Measurements from ENCODE around the gene TTC32.

TTC32 gene

GRCh38 chr2:19859565-19859964 lies 42.2 kb downstream of the TTC32 start:
- no peak for DNase-seq (ENCODE audit: low spot score)
- Mint-ChIP-seq H3K36me3 (ENCODE audit: low read depth) (no peaks in the 10 kb centered on the region), H3K27me3 (ENCODE audit: low read depth) (peaks cover 10% of the 10 kb centered on the region), H3K4me1 (ENCODE audit: low read depth) (no peaks in the 10 kb centered on the region), H3K9me3 (no peaks in the 10 kb centered on the region), H3K4me3 (no peak overlapping the region), H3K27ac (no peak overlapping the region)

- Mint-ChIP-seq H3K9me3 (no peaks in the 10 kb centered on the region), H3K36me3 (ENCODE audit: low read depth) (no peaks in the 10 kb centered on the region), H3K27ac (no peak overlapping the region), H3K4me1 (ENCODE audit: low read depth) (no peaks in the 10 kb centered on the region), H3K4me3 (no peak overlapping the region), H3K27me3 (ENCODE audit: low read depth) (peaks cover 10% of the 10 kb centered on the region)
- no peak for DNase-seq (ENCODE audit: low spot score)
Observed at GRCh38 chr2:19857806-19858205, 44.0 kb downstream of the TTC32 start.

DNA sequence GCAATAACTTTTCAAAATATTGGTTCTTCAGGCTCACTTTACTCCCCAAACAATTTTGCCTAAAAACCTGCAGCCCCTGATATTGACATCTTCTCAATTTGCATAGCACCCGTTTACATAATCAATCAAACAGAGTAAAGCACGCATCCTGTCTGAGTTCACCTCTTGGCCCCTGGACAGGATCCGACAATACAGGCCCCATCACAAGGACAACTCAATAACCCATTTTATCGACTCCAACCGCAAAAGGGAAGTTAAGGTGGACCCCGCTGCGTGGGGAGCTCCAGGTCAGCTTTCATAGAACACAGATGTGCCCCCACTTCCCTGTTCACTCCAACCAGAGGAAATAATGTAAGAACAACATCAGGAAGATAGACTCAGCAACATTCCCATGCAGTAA lies 44.7 kb downstream of the TTC32 start:
- peaks cover 10% of the 10 kb centered on the region for H3K27me3 Mint-ChIP-seq (ENCODE audit: low read depth)
- H3K36me3 Mint-ChIP-seq (ENCODE audit: low read depth) = no peaks in the 10 kb centered on the region
- no peak overlapping the region for H3K4me3 Mint-ChIP-seq
- no peaks in the 10 kb centered on the region for H3K4me1 Mint-ChIP-seq (ENCODE audit: low read depth)
- no peak overlapping the region for H3K27ac Mint-ChIP-seq
- no peaks in the 10 kb centered on the region for H3K9me3 Mint-ChIP-seq
- no peak for DNase-seq (ENCODE audit: low spot score)

DNA sequence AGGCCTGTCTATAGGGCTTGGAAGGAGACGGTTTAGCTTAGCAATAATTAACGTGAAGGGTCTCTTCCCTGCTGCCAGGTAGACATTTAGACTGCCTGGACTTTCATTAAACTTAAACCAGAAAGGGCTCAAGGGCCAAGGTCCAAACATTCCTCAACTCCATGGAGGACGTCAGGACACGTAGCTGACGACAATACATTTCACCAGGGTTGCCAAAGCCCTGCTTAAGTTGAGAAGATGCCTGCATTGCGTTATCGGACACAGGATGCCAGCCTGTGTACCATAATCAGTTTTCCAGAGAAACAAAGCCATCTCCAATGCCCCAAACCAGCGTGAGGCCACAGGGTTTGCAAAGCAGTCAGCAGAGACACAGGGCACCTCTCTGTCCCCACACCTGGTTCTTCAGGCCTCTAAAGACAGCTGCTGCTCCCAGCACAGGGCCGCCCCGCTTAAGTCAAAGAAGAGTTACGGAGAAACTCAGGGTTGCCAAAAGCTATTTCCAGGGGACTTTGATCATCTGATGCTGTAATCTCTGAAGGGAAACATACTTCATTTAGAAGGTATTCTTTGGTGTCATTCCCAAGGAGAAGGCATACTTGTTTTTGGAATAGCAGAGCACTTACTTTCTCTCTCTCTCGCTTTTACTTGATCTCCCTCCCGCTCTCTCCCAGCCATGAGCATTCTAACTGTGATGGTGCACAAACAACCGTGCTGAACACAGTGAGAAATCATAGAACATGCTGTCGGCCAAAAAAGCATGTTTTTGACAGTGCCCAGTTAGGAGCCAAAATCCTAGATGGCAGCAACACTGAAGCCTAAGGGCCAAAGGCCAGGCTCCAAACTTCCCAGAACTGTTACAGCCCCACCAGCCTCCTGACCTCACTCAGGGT lies 46.0 kb downstream of the TTC32 start:
- Mint-ChIP-seq H3K27ac (no peak overlapping the region), H3K9me3 (no peaks in the 10 kb centered on the region), H3K4me1 (ENCODE audit: low read depth) (no peaks in the 10 kb centered on the region), H3K27me3 (ENCODE audit: low read depth) (peaks cover 10% of the 10 kb centered on the region), H3K4me3 (no peak overlapping the region), H3K36me3 (ENCODE audit: low read depth) (no peaks in the 10 kb centered on the region)
- no peak for DNase-seq (ENCODE audit: low spot score)

GRCh38 chr2:19854596-19855541 lies 46.9 kb downstream of the TTC32 start:
- Mint-ChIP-seq H3K27me3 (ENCODE audit: low read depth) (peaks cover 10% of the 10 kb centered on the region), H3K4me3 (no peak overlapping the region), H3K36me3 (ENCODE audit: low read depth) (no peaks in the 10 kb centered on the region), H3K27ac (no peak overlapping the region), H3K4me1 (ENCODE audit: low read depth) (no peaks in the 10 kb centered on the region), H3K9me3 (no peaks in the 10 kb centered on the region)
- no peak for DNase-seq (ENCODE audit: low spot score)

- Mint-ChIP-seq H3K27ac (no peak overlapping the region), H3K27me3 (ENCODE audit: low read depth) (peaks cover 2% of the 10 kb centered on the region), H3K36me3 (ENCODE audit: low read depth) (no peaks in the 10 kb centered on the region)
Observed at GRCh38 chr2:19851116-19851695, 50.6 kb downstream of the TTC32 start.

GRCh38 chr2:19850056-19851050 lies 51.4 kb downstream of the TTC32 start:
- no peak overlapping the region for H3K4me3 Mint-ChIP-seq
- no peaks in the 10 kb centered on the region for H3K9me3 Mint-ChIP-seq
- no peaks in the 10 kb centered on the region for H3K36me3 Mint-ChIP-seq (ENCODE audit: low read depth)
- no peaks in the 10 kb centered on the region for H3K27me3 Mint-ChIP-seq (ENCODE audit: low read depth)
- H3K4me1 Mint-ChIP-seq (ENCODE audit: low read depth) = no peaks in the 10 kb centered on the region
- no peak overlapping the region for H3K27ac Mint-ChIP-seq
- DNase-seq (ENCODE audit: low spot score) = no peak

More at GRCh38 chr2:19851116-19851695, 50.6 kb downstream of the TTC32 start:
- Mint-ChIP-seq H3K9me3 (no peaks in the 10 kb centered on the region), H3K4me3 (no peak overlapping the region), H3K4me1 (ENCODE audit: low read depth) (no peaks in the 10 kb centered on the region)
- no peak for DNase-seq (ENCODE audit: low spot score)

DNA sequence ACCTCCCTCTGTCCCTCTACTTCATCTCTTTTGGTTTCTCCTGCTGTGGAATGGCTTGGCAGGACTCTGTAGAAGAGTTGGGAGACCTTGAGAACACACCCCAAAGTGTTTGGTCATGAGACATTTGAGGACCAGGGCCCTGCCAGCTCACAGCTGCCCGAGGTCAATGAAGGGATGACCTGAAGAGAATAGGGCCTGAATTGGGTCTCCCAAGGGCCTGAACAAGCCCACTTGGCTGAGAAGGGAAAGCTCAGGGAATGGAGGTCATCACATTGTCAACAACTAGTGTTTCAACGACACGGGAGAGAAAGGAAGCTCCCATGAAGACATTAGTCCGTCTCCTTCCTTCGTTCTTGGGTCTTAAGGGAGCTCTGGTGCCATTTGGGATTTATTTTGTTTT lies 52.8 kb downstream of the TTC32 start:
- no peaks in the 10 kb centered on the region for H3K4me1 Mint-ChIP-seq (ENCODE audit: low read depth)
- no peaks in the 10 kb centered on the region for H3K9me3 Mint-ChIP-seq
- H3K4me3 Mint-ChIP-seq = no peak overlapping the region
- no peaks in the 10 kb centered on the region for H3K36me3 Mint-ChIP-seq (ENCODE audit: low read depth)
- no peaks in the 10 kb centered on the region for H3K27me3 Mint-ChIP-seq (ENCODE audit: low read depth)
- no peak overlapping the region for H3K27ac Mint-ChIP-seq
- no peak for DNase-seq (ENCODE audit: low spot score)

GRCh38 chr2:19848029-19848750 lies 53.6 kb downstream of the TTC32 start:
- Mint-ChIP-seq H3K27me3 (ENCODE audit: low read depth) (peaks cover 2% of the 10 kb centered on the region), H3K4me3 (no peak overlapping the region), H3K27ac (no peak overlapping the region), H3K9me3 (no peaks in the 10 kb centered on the region), H3K4me1 (ENCODE audit: low read depth) (no peaks in the 10 kb centered on the region), H3K36me3 (ENCODE audit: low read depth) (no peaks in the 10 kb centered on the region)
- DNase-seq (ENCODE audit: low spot score) = no peak

DNA sequence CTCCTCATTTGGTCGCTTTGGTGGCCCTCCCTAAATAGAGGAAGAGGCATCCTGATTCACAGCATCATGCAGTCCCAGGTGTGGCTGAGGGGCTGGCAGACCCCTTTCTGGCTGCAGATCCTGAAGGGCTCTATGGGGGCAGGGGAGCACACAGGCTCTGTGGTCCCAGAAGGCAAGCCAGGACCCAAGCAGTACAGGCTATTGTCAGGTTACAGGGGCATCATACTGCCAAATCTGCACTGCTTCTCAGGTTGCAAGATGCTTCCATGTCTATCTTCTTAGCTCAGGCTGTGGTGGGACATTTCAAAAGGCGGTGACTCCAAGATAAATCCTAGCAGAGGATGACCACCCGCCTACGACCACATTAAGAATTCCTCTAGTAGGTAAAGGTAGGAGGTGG lies 54.3 kb downstream of the TTC32 start:
- H3K27ac Mint-ChIP-seq = no peak overlapping the region
- H3K4me1 Mint-ChIP-seq (ENCODE audit: low read depth) = no peaks in the 10 kb centered on the region
- H3K4me3 Mint-ChIP-seq = no peak overlapping the region
- no peaks in the 10 kb centered on the region for H3K9me3 Mint-ChIP-seq
- DNase-seq (ENCODE audit: low spot score) = no peak
- peaks cover 2% of the 10 kb centered on the region for H3K27me3 Mint-ChIP-seq (ENCODE audit: low read depth)
- H3K36me3 Mint-ChIP-seq (ENCODE audit: low read depth) = no peaks in the 10 kb centered on the region

Measured in T-helper 2 cell treated with Interferon-gamma antibody and Interleukin-4, amounts not matched to agents 5 μg/mL and 100 μg/mL, for 36 hours (primary cell).